GM13977 (cell line): Measurements from ENCODE around the gene AZI2.

Source experiments
- DNase-seq: peaks from one replicate; pipeline ENCODE4 v3.0.0; 2012; ENCODE audit warnings: low spot score
- in situ Hi-C: fragments of 300-500 bp; cut with MboI; formaldehyde crosslinking; loops from one replicate; pipeline ENCODE4 v1.12.0; 2022; ENCODE audit warnings: low sequenced_read_pairs, low pct_unique_long_range_greater_than_20kb, mixed read lengths, inconsistent platforms; ENCODE audit not compliant: unreplicated experiment
- TF ChIP-seq, protein P1 (sequence below): IDR thresholded peaks from 2 replicates; pipeline ENCODE4 v1.5.1; 2012; ENCODE audit warnings: mild to moderate bottlenecking, control low read depth; ENCODE audit not compliant: insufficient read depth; ENCODE audit errors: extremely low read depth, missing control alignments

AZI2 gene

DNA sequence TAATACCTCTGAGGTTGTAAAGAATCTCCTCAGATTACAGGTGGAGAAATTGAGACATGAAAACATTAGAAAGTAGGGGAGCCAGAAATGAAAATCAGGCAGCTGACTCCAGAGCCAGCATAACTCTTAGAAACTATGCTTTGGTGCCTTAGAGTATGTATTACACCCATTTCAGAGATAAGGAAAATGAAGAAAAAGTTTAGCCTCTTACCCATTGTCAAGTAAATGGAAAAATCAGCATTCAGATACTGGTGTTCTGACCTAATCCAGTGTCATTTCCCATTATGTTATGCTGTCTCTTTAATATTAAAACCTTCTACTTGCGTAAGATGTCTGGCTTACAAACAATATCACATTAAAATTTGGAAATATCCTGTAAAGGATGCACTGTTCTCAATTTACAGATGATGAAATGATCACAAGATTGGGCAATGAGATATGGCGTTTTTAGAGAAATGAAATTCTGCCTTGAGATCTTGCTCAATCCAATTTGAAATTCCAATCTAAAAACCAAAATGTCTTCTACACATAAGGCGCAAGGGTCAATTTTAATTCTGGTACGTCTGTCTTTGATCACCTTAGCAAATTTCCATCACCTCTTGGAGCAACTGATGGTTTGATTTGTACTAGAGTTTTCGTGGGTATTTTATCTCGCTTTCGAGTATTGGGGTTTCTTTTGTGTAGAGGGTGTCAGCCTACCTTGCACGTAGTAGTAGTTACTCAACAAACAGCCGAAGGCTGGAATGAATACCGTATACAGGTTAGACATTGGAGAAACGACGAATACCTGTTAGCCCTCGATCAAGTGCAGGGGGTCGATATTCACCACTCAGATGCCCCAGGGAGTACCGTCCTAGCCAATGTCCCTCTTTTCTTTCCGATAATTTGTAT is 1.0 kb downstream of the AZI2 start:
- in situ Hi-C loops: no loop called here
- TF ChIP-seq, protein P1, sequence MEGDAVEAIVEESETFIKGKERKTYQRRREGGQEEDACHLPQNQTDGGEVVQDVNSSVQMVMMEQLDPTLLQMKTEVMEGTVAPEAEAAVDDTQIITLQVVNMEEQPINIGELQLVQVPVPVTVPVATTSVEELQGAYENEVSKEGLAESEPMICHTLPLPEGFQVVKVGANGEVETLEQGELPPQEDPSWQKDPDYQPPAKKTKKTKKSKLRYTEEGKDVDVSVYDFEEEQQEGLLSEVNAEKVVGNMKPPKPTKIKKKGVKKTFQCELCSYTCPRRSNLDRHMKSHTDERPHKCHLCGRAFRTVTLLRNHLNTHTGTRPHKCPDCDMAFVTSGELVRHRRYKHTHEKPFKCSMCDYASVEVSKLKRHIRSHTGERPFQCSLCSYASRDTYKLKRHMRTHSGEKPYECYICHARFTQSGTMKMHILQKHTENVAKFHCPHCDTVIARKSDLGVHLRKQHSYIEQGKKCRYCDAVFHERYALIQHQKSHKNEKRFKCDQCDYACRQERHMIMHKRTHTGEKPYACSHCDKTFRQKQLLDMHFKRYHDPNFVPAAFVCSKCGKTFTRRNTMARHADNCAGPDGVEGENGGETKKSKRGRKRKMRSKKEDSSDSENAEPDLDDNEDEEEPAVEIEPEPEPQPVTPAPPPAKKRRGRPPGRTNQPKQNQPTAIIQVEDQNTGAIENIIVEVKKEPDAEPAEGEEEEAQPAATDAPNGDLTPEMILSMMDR: no peak
- DNase-seq: no peak

DNA sequence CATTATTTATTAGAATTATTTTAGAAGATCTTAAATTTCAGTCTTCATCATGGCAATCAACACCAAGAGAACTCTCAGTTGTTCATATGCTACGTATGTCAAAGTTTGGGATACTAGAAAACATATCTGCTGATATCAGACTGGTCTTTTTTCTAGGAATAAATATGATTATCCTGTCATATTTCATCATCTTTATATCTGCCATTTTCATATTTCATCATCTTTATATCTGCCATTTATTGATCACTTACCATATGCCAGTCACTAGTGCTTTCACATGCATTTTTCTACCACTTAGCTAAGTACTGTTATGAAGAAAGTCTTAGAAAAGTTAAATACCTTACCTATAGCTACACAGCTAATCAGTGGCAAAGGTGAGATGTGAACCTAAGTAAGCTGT is 2.9 kb downstream of the AZI2 start:
- in situ Hi-C loops: no loop called here
- no peak for DNase-seq
- TF ChIP-seq, protein P1: no peak

DNA sequence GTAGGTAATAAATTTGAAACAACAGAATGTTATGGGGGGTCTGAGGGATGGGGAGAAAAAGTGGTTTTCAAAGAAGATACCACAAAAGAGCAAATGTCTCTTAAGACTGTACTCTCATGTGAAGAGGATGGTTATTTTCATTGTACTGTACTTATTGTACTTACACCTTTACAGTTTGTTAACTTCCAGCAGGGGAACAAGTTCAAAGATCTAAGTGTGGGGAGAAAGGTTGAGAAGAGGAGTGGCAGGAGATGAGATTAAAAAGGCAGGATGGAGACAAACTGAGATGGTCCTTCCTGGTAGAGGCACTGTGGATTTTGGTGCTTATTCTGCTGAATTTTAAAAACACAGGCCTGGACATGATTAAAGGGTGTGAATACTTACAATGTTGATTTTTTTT is 5.5 kb downstream of the AZI2 start:
- TF ChIP-seq, protein P1: no peak
- no peak for DNase-seq
- in situ Hi-C loops: no loop called here

DNA sequence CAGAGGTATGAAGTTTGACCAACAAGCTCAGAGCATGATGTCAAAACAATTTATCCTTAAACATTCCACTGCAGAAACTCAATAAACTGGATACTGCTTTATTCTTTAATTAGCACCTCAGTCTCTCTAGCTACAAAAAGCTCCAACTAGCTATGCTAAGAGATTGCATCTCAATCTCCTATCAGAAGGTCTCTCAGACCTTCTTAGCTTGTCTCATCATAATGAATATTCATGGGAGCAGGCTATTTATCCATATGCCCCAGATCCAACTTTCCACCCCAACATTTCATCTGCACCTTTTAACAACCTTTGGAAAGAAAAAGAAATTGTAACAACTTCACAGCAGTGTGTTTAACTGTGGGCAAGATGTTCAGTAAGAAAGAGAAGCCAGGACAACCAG is 11.4 kb downstream of the AZI2 start:
- in situ Hi-C loops: loop anchor here (10.0 kb wide), 1 partner anchor 622 kb away; no protein-coding TSS in a partner anchor
- TF ChIP-seq, protein P1: no peak
- no peak for DNase-seq

DNA sequence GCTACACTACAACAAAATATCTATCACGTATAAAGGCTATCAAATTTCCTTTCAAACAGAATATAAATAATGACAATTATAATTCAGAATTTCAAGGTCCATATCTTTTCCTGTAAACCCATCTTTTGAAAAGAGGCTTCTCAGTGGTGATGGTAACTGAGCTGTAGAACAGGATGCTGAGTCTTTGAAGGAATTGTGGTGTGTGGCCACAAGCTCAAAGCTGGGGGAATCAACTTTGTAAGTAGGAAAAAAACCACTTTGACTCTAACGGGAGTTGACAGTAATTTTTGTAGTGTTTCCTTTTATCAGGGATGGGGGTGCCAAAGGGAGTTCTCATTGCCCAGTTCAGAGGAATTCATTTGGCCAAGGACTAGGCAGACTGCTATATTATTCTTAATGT is 13.4 kb downstream of the AZI2 start:
- in situ Hi-C loops: loop anchor here (10.0 kb wide), 1 partner anchor 620 kb away; no protein-coding TSS in a partner anchor
- DNase-seq: no peak
- TF ChIP-seq, protein P1: no peak

DNA sequence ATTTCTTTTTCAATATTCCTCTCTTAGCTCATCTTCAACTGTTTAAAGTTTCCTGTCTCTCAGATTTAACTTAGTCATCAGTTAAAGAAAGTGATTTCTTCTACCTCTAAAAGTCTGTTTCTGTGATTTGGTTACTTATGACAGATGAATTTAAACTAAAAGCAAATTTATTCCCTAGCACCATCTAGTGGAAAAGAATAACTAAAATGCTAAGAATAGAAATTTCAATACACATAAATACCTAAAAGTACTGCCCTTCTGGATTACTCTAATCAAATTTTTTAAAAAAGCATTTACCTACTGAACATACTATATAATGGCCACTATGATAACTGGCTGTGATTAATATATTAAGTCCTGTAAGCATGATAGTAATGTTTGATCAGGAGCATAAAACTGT is 14.1 kb downstream of the AZI2 start:
- in situ Hi-C loops: loop anchor here (10.0 kb wide), 1 partner anchor 620 kb away; no protein-coding TSS in a partner anchor
- TF ChIP-seq, protein P1: peak; percentile 25
- no peak for DNase-seq
